ENCODE data around the gene CAMK2A.

DNA sequence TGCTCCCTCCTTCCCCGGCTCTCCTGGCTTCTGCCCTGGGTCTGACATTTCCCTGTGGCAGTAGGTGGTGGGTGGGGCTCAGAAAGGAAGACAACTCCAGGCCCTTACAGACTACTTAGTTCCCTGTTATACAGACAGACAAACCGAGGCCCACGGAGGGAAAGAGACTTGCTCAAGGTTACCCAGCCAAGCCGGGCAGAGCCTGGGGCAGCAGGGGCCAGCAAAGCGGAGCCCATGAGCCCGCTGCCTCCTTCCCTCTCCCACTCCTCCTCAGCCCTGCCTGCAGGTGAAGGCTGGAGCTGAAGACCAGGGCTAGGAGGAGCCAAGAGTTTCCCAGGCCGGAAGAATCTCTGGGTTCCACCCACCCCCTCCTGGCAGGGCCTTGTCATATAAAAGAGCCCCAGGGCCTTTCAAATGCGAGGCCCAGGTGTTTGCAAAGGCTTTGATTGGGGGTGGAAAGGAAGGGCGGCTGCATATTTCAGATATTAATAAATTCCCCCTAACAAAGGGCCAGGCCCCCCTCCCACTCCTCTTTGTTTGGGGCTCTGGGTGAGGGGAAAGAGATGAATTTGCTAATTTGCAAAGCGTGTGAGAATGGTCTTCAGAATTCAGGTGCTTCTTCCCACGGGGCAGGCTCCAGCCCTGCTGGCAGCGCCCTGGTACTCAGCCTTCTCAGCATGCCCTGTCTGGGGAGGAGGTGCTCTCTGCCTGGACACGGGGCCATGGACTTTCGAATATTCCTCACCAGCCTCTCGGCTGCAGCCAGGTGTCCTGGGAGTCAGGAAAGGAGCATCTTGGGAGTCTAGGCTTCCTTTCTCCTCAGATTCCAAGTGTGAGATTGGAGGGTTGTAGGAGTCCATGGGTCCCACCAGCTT is 78.2 kb downstream of the CAMK2A start:
- no peak for TF ChIP-seq POLR2AphosphoS5 (IDR thresholded peaks at IDR 0.05)
- TF ChIP-seq, protein P1, sequence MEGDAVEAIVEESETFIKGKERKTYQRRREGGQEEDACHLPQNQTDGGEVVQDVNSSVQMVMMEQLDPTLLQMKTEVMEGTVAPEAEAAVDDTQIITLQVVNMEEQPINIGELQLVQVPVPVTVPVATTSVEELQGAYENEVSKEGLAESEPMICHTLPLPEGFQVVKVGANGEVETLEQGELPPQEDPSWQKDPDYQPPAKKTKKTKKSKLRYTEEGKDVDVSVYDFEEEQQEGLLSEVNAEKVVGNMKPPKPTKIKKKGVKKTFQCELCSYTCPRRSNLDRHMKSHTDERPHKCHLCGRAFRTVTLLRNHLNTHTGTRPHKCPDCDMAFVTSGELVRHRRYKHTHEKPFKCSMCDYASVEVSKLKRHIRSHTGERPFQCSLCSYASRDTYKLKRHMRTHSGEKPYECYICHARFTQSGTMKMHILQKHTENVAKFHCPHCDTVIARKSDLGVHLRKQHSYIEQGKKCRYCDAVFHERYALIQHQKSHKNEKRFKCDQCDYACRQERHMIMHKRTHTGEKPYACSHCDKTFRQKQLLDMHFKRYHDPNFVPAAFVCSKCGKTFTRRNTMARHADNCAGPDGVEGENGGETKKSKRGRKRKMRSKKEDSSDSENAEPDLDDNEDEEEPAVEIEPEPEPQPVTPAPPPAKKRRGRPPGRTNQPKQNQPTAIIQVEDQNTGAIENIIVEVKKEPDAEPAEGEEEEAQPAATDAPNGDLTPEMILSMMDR (IDR thresholded peaks at IDR 0.05), result no peak
- no peak for TF ChIP-seq POLR2A (IDR thresholded peaks at IDR 0.05)

All from sigmoid colon (tissue), 4 donors.